ENCODE results near the gene WWOX.

The WWOX gene

GRCh38 chr16:78227855-78228254 is 128.4 kb downstream of the WWOX start:
- DNase-seq (ENCODE audit: low spot score): peak; percentile 31

- no peak for DNase-seq (ENCODE audit: low spot score)
These were observed 129.2 kb downstream of the WWOX start for GRCh38 chr16:78228704-78229103.

- no peak for DNase-seq (ENCODE audit: low spot score)
These were observed 131.4 kb downstream of the WWOX start for GRCh38 chr16:78230832-78231231.

- peak; percentile 85 for DNase-seq (ENCODE audit: low spot score)
These were observed 135.8 kb downstream of the WWOX start for GRCh38 chr16:78235168-78235800.

DNA sequence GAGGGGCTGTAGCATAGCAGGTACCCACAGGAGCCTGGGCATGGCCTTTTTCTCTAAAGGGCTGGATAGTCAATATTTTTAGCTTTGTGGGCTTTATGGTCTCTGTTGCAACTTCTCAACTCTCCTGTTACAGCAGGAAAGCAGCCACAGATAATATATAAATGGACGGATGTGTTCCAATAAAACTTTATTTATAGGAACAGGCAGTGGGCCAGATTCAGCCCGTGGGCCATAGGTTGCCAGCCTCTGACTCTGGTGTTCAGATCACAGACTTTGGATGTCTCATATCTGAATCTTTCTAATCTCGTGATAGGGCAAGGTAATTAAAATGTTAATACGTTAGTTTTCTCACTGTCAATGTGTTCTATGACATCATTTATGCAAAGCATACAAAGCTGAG is 136.4 kb downstream of the WWOX start:
- DNase-seq (ENCODE audit: low spot score): no peak

- DNase-seq (ENCODE audit: low spot score): no peak
These were observed 138.4 kb downstream of the WWOX start for GRCh38 chr16:78237841-78238240.

DNA sequence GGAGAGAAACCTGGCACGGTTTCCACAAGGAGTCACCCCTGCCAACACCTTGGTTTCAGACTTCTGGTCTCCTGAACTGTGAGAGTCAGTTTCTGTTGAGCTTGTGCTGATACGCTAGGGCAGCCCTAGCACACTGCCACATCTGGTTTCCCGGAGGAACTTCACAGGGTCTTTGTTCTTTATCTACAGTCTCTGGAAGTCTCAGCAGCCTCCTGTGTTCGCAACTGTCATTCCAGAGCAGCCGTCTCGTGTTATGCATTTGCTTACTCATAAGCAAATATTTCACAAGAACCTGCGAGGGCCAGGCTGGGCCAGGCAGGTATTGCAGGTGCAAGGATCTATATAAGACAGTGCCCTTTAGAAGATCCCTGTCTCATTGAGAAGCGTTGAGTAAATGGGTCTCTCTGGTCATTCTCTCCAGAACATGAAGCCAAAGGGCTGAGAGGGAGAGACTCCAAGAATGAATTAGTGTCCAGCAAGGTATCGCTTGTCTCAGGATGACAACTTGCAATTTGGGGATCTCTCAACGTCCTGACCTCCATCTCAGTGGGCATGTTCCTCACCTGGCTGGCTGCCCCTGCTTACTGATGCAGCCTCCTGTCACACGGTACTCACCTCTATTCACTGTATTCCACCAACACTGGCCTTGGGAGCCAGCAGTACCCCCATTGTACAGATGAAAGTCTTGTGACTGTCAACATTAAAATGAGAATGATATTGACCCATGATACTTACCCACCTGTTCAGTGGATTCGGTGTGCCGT is 141.2 kb downstream of the WWOX start:
- peak; percentile 27 for DNase-seq (ENCODE audit: low spot score)

DNA sequence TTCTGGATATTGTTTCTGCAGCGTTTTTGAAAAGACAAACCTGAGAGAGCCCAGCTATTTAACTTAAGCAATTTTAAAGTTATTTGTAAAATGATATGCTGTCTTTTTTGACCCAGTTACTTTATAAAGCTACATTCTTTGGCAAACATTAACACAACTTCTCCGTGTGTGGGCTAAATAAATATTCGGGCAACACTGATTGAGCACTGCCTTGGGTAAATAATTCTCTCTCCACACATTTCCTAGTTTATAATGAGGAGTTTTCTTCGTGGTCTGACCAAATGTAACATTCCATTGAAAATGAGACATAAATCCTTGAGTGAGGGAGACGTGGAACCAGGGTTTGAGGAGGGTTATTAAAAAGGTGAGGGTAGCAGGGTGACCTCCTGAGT is 142.8 kb downstream of the WWOX start:
- DNase-seq (ENCODE audit: low spot score): no peak

GRCh38 chr16:78244131-78244895 is 144.9 kb downstream of the WWOX start:
- no peak for DNase-seq (ENCODE audit: low spot score)

GRCh38 chr16:78246559-78246958 is 147.1 kb downstream of the WWOX start:
- no peak for DNase-seq (ENCODE audit: low spot score)

DNA sequence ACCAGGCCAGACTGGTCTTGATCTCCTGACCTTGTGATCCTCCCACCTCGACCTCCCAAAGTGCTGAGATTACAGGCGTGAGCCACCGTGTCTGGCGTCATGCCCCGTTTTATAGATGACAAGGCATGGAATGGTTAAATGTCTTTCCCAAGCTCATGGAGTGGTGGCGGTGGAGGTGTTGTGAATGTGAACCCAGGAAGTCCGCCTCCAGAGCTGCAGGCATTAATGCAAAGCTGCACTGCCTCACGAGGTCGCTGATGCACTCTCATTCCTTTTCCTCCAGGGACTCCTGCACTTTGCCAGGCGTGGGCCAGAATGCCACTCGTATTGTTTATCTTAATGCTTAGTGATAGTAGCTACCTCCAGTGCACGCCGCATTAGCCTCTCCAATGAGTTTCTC is 149.6 kb downstream of the WWOX start:
- DNase-seq (ENCODE audit: low spot score): peak; percentile 30

- no peak for DNase-seq (ENCODE audit: low spot score)
These were observed 150.4 kb downstream of the WWOX start for GRCh38 chr16:78249832-78250231.

- DNase-seq (ENCODE audit: low spot score): no peak
These were observed 151.7 kb downstream of the WWOX start for GRCh38 chr16:78251115-78251514.

DNA sequence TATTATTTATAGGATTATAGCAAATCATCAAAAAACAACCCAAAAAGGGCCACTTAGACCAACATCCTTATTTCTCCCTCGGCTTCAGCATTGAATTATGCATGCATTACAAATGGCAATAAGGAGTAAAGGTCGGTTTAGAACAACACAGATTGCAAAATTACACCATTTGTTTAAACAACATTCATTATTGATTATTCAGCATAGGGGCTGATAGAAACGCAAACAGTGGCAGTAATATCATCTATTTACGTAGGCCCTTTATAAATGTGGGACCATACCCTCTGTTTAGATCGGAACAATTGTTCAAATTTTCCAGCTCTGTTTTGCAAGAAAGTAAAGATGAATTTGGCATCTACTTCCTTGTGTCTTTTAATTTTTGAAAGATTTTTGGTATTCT is 153.3 kb downstream of the WWOX start:
- DNase-seq (ENCODE audit: low spot score): no peak

DNA sequence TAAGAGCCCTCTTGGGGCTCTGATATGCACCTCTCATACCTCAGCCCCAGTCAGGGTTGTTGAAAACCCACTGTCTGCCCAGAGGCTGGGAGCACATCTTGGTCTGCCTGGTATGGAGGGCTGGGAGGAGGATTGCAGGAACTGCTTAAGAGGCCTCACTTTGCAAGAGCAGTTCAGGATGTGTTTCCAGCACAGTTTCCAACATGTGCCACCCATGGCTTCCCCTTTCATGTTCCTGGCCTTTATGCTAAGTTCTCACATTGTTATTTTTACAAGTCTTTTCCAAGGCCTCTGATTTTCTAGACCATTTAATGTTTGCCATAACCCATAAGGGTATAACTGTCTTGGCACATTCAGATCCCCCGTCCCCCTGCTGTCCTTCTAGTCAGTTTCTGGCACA is 155.4 kb downstream of the WWOX start:
- DNase-seq (ENCODE audit: low spot score): no peak

DNA sequence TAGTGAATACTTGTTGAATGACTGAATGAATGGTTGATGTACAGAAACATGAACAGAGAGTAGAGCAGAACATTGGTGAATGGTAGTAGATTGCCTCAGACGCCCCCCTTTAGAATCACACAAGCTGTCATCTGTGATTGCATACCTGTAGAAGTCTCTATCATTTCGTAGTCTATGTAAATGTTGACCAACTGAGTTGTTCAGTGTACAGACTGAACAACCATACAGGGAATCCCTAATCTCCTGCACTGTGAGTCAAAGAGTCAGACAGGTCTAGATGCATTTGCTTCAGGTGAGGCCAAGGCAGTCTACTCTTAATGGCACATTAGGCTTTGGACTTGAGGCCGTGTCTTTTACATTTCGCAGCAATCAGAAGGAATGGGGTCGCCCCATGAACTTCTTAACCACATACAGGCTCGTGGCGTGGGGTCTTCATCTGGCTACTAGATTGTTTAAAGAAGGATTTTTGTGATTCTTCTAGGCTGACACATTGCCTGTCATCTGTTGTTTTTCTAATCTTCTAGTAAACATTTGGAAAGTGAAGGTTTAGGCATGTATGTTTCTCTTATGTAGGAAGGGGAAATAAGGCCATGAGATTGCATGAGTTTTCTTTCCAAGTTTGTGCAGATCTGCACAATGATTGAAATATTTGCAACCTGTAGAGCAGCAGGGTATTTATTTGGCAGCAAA is 157.4 kb downstream of the WWOX start:
- DNase-seq (ENCODE audit: low spot score): no peak

DNA sequence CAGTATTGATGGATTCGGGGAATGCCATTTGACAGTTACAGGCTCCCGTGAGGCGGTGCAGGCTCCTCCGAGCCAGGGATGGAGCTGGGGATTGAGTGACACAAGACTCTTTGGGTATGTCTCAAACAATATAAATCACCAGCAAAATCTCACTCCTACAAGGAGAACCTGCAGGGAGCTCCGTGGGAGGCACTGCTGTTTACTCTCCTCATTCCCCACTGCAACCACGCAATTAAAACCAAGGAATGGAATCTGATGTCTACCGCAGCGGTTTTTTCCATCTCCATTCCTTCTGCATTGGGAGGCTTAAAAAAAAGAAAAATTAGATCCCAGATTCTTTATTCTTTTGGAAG is 157.9 kb downstream of the WWOX start:
- no peak for DNase-seq (ENCODE audit: low spot score)

GRCh38 chr16:78258375-78259065 is 159.1 kb downstream of the WWOX start:
- no peak for DNase-seq (ENCODE audit: low spot score)

DNA sequence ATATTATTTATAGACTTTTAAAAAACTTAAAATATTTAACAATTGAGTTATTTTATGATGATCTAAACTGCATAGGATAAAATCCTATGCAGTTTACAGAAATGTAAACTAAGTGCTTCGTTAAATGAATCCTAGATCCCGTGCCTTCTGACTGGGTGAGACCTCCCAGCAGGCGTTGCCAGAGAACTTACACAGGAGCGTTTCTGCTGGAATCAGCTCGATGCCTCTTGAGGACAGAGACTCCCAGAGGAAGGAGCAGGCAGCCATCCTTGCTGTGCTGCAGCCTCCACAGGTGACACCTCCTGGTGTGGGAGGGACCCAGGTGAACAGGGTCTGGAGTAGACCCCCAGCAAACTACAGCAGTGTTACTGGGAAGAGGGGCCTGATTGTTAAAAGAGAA is 160.4 kb downstream of the WWOX start:
- no peak for DNase-seq (ENCODE audit: low spot score)

DNA sequence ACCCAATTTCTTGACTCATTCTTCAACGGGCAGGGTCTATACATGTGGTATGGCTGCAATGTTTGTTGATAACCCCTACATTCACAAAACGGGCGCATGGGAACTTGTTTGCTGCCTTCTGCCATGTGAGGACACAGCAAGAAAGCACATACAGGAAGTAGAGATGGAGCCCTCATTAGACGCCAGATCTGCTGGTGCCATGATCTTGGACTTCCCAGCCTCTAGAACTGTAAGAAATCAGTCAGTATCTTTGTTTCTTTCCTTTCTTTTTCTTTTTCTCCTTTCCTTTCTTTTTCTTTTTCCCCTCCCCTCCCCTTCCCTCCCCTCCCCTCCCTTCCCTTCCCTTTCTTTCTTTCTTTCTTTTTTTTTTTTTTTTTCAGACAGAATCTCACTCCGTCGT is 165.2 kb downstream of the WWOX start:
- no peak for DNase-seq (ENCODE audit: low spot score)

- no peak for DNase-seq (ENCODE audit: low spot score)
These were observed 169.8 kb downstream of the WWOX start for GRCh38 chr16:78269256-78269655.

- DNase-seq (ENCODE audit: low spot score): no peak
These were observed 172.5 kb downstream of the WWOX start for GRCh38 chr16:78271981-78272380.
